NB4 (cell line): ENCODE data around the gene HPCAL1.

Experiments used
- CTCF ChIP-seq: IDR thresholded peaks from one replicate; pipeline ENCODE4 v1.5.1; 2012; ENCODE audit warnings: low read depth, low read length
- MAX ChIP-seq: IDR thresholded peaks from 2 replicates; pipeline ENCODE4 v1.6.1; 2011; ENCODE audit warnings: low read depth, low read length
- MYC ChIP-seq: IDR thresholded peaks from 2 replicates; pipeline ENCODE4 v1.6.1; 2011; ENCODE audit warnings: low read depth, low read length
- POLR2A ChIP-seq: IDR thresholded peaks from 2 replicates; pipeline ENCODE4 v1.6.1; 2011; ENCODE audit warnings: mild to moderate bottlenecking; ENCODE audit not compliant: insufficient read length; ENCODE audit errors: extremely low read depth

GRCh38 chr2:10385501-10385900 lies 82.8 kb downstream of the HPCAL1 start:
- TF ChIP-seq CTCF (no peak), MAX (no peak), POLR2A (no peak), MYC (no peak)
